Osteocyte (in vitro differentiated cells): ENCODE measurements around the gene CC2D1B. TPM values are rescaled to one million over a fixed set of nuclear protein-coding genes. Genes with fewer than 3 reads are reported as not detected.
A peak's percentile ranks its signal among the peaks of the same experiment; 100 is the strongest.

Experiments
- DNase-seq: peaks from one replicate; pipeline ENCODE4 v3.0.0; 2021; ENCODE audit warnings: mixed read lengths; ENCODE audit not compliant: unreplicated experiment; ENCODE audit errors: extremely low spot score
- H3K27ac Mint-ChIP-seq: one replicate; pipeline ENCODE4 v1.8.0; 2021; ENCODE audit warnings: mild to moderate bottlenecking, mixed read lengths; ENCODE audit not compliant: unreplicated experiment
- H3K27me3 Mint-ChIP-seq: one replicate; pipeline ENCODE4 v1.8.0; 2021; ENCODE audit warnings: mixed read lengths; ENCODE audit not compliant: unreplicated experiment
- H3K36me3 Mint-ChIP-seq: one replicate; pipeline ENCODE4 v1.8.0; 2021; ENCODE audit warnings: mixed read lengths; ENCODE audit not compliant: unreplicated experiment
- H3K4me1 Mint-ChIP-seq: one replicate; pipeline ENCODE4 v1.8.0; 2021; ENCODE audit warnings: mixed read lengths; ENCODE audit not compliant: unreplicated experiment
- H3K4me3 Mint-ChIP-seq: one replicate; pipeline ENCODE4 v1.8.0; 2021; ENCODE audit warnings: mild to moderate bottlenecking, moderate library complexity, mixed read lengths; ENCODE audit not compliant: unreplicated experiment
- H3K9me3 Mint-ChIP-seq: one replicate; pipeline ENCODE4 v1.8.0; 2021; ENCODE audit warnings: mixed read lengths; ENCODE audit not compliant: unreplicated experiment
- CTCF ChIP-seq: fragments of 200-600 bp; sonication (generic); IDR thresholded peaks from 2 replicates; pipeline ENCODE4 v1.5.0; 2021; ENCODE audit warnings: antibody characterized with exemption, mild to moderate bottlenecking, moderate library complexity
- total RNA-seq: library from RNA; stranded (reverse); gene quantifications from 2 replicates; pipeline ENCODE4 v1.2.1, GENCODE V29; 2021

The CC2D1B gene
- total RNA-seq, 1 donor from 2014 or later, result 44.0 TPM

GRCh38 chr1:52345252-52345651 is 20.8 kb downstream of the CC2D1B start:
- H3K27ac Mint-ChIP-seq, result no peak overlapping the region
- DNase-seq, result peak; percentile 42
- no peak overlapping the region for H3K4me3 Mint-ChIP-seq
- no peak for TF ChIP-seq CTCF
- no peaks in the 10 kb centered on the region for H3K9me3 Mint-ChIP-seq
- H3K27me3 Mint-ChIP-seq, result no peaks in the 10 kb centered on the region
- peaks cover 15% of the 10 kb centered on the region for H3K36me3 Mint-ChIP-seq
- no peaks in the 10 kb centered on the region for H3K4me1 Mint-ChIP-seq

GRCh38 chr1:52343979-52344378 is 22.0 kb downstream of the CC2D1B start:
- no peak for TF ChIP-seq CTCF
- Mint-ChIP-seq H3K27me3 (no peaks in the 10 kb centered on the region), H3K27ac (no peak overlapping the region), H3K9me3 (no peaks in the 10 kb centered on the region), H3K4me3 (no peak overlapping the region), H3K4me1 (no peaks in the 10 kb centered on the region), H3K36me3 (peaks cover 17% of the 10 kb centered on the region)
- no peak for DNase-seq

- H3K4me1 Mint-ChIP-seq, result no peaks in the 10 kb centered on the region
- no peak for TF ChIP-seq CTCF
- DNase-seq, result peak; percentile 53
Observed at GRCh38 chr1:52341655-52342260, 24.2 kb downstream of the CC2D1B start.

GRCh38 chr1:52337439-52337838 is 28.6 kb downstream of the CC2D1B start:
- H3K4me1 Mint-ChIP-seq, result no peaks in the 10 kb centered on the region
- TF ChIP-seq CTCF, result no peak
- no peak overlapping the region for H3K27ac Mint-ChIP-seq
- peaks cover 29% of the 10 kb centered on the region for H3K36me3 Mint-ChIP-seq
- H3K27me3 Mint-ChIP-seq, result no peaks in the 10 kb centered on the region
- H3K9me3 Mint-ChIP-seq, result no peaks in the 10 kb centered on the region
- DNase-seq, result no peak
- no peak overlapping the region for H3K4me3 Mint-ChIP-seq

More at GRCh38 chr1:52341655-52342260, 24.2 kb downstream of the CC2D1B start:
- peaks cover 24% of the 10 kb centered on the region for H3K36me3 Mint-ChIP-seq
- H3K27me3 Mint-ChIP-seq, result no peaks in the 10 kb centered on the region
- no peak overlapping the region for H3K4me3 Mint-ChIP-seq
- H3K9me3 Mint-ChIP-seq, result no peaks in the 10 kb centered on the region
- no peak overlapping the region for H3K27ac Mint-ChIP-seq

GRCh38 chr1:52334906-52335528 is 31.0 kb downstream of the CC2D1B start:
- H3K27me3 Mint-ChIP-seq, result no peaks in the 10 kb centered on the region
- DNase-seq, result no peak
- H3K4me3 Mint-ChIP-seq, result no peak overlapping the region
- no peak overlapping the region for H3K27ac Mint-ChIP-seq
- H3K4me1 Mint-ChIP-seq, result no peaks in the 10 kb centered on the region
- H3K36me3 Mint-ChIP-seq, result peaks cover 29% of the 10 kb centered on the region
- no peak for TF ChIP-seq CTCF
- H3K9me3 Mint-ChIP-seq, result no peaks in the 10 kb centered on the region
